NCI-H1105 treated with DMSO at 0.1 percent for 48 hours (cell line): ENCODE data around the gene SUMO4.

ENCODE experiments used
- DNase-seq: peaks from one replicate; lab custom pipeline; 2025; lab: John Stamatoyannopoulos, UW

SUMO4 gene

GRCh38 chr6:149400050-149400449, at the start of gene SUMO4:
Gene SUMO4, plus strand, starts transcription at chr6:149400262. Its CDS starts 130 bp downstream, at chr6:149400392.
- DNase-seq, result no peak

- DNase-seq, result peak; percentile 96
Measured at GRCh38 chr6:149354009-149354408, 46.1 kb upstream of the SUMO4 start.

- DNase-seq, result no peak
Measured at GRCh38 chr6:149356081-149356750, 43.8 kb upstream of the SUMO4 start.

DNA sequence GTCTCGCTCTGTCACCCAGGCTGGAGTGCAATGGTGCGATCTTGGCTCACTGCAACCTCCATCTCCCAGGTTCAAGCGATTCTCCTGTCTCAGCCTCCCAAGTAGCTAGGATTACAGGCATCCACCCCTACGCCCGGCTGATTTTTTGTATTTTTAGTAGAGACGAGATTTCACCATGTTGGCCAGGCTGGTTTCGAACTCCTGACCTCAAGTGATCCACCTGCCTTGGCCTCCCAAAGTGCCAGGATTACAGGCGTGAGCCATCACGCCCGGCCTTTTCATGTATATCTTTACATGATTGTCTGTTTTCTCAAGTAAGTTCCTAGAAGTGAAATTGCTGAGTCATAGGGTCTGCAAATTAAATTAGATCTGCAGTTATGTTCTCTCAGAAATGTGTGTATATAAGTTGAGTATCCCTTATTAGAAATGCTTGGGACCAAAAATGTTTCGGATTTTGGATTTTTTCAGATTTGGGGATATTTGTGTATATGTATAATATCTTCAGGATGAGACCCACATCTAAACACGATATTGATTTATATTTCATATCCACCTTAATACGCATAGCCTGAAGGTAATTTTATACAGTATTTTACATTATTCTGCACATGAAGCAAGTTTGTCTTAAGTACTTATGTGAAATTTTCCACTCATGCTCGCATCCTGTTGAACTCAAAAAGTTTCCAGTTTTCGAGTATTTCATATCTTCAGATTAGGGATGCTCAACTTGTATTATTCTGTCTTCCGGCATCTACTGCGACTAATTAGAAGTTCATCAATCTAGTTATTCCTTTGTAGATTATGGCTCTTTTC, 42.1 kb upstream of the SUMO4 start:
- DNase-seq, result no peak

DNA sequence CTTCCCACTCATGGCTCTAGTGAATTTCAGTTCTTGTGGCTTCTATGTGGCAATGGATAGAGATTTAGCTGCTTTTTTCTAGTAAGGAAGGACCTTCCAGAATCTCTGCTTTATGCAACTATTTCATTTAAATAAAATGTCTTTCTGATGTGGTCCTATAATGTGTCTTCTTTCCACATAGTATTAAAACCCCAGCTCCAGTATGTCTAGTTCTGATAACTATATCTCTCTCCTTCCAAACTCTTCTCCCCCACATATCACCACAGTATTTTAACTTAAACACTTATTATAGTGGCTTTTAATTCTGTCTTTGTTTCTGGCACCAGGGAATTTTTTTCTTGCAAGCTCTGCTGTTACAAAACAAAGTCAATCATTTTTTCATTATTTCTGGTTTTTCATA, 40.6 kb upstream of the SUMO4 start:
- DNase-seq, result no peak

- no peak for DNase-seq
Measured at GRCh38 chr6:149360536-149360935, 39.5 kb upstream of the SUMO4 start.

GRCh38 chr6:149362289-149362688, 37.8 kb upstream of the SUMO4 start:
- DNase-seq, result no peak

DNA sequence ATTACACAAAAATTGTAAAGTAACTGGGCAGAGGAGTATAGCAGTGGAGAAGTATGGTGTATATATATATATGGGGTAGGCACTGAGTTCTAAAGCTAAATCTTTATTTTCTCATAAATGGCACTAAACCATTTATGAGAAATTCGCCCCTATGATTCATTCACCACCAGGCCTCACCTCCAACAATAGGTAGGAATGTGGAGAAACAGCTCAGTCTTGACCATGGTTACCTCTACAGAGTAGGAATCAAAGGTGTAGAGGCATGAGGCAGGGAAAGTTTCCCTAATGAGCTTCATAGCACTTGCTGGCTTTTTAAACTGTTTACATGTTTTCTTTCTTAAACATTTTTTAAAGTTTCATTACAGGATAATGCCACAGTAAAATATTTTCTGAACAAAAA, 36.9 kb upstream of the SUMO4 start:
- no peak for DNase-seq

DNA sequence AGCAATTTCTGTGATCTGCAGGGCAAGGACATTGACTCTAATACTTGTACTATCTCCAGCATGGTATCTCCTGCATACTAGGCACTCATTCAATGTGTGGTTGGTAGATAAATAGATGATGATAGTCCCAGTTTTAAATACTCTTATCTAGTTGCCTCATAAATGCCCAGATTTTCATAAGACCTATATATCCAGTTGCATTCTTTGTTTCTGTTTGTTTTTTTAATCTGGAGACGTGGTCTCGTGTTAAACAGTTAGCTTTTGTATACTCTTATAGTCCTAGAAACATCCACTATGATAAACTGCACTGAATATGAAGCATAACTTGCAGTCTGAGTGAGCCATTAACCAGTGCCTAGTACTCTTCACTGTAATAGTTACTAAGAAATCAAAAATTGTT, 35.5 kb upstream of the SUMO4 start:
- DNase-seq, result no peak

- no peak for DNase-seq
Measured at GRCh38 chr6:149365197-149365596, 34.9 kb upstream of the SUMO4 start.

- DNase-seq, result no peak
Measured at GRCh38 chr6:149366267-149366921, 33.7 kb upstream of the SUMO4 start.

DNA sequence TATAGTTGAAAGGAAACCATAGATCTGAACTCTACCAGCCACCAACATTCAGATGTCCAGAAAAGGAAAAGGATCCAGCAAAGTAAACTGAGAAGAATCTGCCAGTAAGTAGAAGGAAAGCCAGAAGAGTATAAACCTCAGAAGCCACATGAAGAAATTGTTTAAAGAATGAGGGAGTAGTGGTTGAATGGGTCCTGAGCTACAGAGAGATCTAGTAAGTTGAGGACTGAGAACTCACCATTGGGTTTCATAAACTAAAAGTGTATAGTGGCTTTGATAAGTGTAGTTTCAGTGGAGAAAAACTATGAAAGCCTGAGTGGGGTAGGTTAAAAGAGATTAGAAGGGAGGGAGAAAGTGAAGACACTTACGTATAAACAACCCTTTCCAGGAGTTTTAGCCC, 32.0 kb upstream of the SUMO4 start:
- DNase-seq, result no peak

DNA sequence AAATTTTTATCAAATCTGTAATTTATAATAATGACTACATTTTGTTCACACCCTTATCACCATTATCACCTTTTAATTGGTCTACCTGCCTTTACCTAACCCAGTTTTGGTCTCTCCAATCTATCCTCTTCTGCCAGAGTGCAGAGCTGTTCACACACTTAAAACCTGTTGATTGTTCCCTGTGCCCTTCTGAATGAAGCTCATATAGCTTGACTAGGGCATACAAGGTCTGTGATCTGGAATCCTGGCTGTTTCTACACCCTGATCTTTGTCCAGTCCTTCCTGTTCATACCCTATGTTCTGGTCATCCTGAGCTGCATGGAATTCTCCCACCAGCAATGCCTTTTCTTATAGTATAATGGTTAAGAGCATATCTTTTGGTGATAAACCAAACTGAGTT, 28.9 kb upstream of the SUMO4 start:
- DNase-seq, result no peak

GRCh38 chr6:149372062-149372461, 28.0 kb upstream of the SUMO4 start:
- no peak for DNase-seq

DNA sequence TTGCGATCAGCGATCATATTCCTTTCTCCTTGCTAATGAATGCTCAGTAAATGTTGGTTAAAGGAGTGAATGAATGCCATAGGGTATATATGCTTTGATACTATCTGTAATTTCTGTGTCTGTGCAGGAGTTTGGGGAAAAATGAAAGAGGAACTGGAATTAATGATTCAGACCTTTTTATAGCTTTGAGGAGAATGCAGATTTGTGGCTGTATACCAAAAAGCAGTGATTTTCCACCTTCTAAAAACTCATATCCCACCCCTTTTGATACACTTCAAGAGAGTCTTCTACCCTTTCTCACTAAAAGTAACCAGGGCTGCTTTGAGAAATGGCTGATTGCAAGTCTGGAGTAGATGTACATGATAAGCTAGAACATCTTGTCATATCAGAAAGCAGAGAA, 26.6 kb upstream of the SUMO4 start:
- DNase-seq, result no peak

DNA sequence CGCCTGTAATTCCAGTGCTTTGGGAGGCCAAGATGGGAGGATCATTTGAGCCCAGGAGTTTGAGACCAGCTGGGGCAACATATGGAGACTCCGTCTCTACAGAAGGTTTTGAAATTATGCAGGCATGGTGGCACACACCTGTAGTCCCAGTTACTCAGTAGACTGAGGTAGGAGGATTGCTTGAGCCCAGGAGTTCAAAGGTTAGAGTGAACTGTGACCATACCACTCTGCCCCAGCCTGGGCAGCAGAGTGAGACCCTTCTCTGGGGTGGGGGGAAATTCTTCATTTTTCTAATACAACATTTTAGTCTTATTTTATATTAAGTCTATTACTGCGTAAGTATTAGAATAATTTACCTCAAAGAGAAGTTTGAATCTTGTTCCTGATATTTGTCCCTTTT, 20.1 kb upstream of the SUMO4 start:
- no peak for DNase-seq

- no peak for DNase-seq
Measured at GRCh38 chr6:149380523-149380922, 19.5 kb upstream of the SUMO4 start.

GRCh38 chr6:149383371-149383770, 16.7 kb upstream of the SUMO4 start:
- no peak for DNase-seq

DNA sequence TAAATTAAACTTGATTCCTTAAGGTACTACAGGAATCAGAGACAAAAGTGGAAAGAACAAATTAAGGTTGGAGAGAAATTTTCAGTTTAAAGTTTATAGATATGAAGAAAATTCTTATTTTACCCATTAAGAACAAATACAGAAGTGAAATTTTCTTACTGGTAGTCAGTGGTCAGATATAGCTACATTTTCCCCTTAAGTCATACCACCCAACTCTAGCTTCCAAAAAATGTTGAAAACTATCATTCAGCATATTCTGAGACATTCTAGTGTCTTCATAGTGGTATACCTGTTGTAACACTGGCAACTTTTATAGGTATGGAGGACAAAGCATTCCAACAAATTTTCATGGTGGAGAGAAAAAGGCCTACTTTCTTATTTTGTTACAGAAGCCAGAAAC, 15.6 kb upstream of the SUMO4 start:
- DNase-seq, result no peak

GRCh38 chr6:149385998-149386646, 13.9 kb upstream of the SUMO4 start:
- DNase-seq, result no peak

DNA sequence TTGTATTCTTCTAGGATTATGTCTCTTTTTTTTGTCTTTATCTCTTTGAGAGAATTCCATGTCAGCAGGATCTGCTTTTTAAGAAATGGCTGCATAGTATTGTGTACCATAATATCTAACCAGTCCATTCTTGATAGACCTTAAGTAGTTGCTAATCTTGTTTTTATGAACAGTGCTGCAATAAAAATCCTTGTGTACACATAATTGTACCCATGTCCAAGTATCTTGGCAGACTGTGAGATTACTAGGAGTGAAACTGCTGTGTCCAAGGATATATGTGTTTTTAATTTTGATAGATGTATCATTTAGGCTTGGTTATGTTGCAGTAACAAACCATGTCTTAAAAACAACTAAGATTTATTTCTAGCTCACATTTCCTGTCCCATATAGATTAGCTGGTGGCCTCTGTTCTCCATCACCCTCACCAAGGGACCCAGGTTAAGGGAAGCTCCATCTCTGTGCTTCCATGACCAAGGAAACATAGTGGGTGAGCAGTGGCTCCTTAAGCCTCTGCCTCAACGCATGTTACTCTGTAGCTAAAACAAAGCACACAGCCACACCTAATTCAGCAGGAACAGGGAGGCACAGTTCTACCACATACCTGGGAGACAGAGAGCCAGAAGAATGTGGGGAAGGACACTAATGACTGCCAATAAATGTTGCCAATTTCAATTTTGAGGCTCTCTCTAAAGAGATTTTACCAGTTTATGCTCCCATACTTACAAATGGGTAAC, 12.1 kb upstream of the SUMO4 start:
- no peak for DNase-seq
